ENCODE measurements around the gene COX7A2L.

COX7A2L gene

DNA sequence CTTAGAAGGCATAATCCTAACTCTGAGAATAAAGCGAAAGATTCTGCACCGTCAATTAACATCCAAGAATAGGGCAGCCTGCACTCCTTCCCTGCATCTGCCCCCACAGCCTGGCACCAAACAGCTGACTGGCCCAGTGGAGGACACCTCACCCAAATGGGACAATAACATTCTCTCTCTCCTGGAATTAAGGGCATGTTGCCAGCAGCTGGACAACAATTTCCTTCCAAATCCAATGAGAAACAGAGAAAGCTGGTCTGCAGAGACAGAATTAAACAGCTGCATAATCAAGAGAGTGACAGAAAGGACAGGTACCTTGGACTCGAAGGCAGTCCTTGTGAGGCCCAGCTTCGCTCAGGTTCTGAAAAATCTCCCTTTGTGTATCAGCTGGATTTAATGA, 15.0 kb downstream of the COX7A2L start:
- no peak overlapping the region for H3K4me2 ChIP-seq (ENCODE audit: low read depth, low read length, poor library complexity, severe bottlenecking)
- H3K9ac ChIP-seq (ENCODE audit: low read length), result no peak overlapping the region
- no peaks in the 10 kb centered on the region for H3K27me3 ChIP-seq (ENCODE audit: low read length)
- H2AFZ ChIP-seq (ENCODE audit: low read depth, low read length, severe bottlenecking), result no peak overlapping the region
- no peaks in the 10 kb centered on the region for H4K20me1 ChIP-seq (ENCODE audit: low read depth, low read length)
- H3K79me2 ChIP-seq (ENCODE audit: insufficient read depth, low read length), result peaks cover 42% of the 10 kb centered on the region
- no peaks in the 10 kb centered on the region for H3K9me2 ChIP-seq (replicated peaks; ENCODE audit: insufficient read depth, low read length)
- TF ChIP-seq, protein P1, sequence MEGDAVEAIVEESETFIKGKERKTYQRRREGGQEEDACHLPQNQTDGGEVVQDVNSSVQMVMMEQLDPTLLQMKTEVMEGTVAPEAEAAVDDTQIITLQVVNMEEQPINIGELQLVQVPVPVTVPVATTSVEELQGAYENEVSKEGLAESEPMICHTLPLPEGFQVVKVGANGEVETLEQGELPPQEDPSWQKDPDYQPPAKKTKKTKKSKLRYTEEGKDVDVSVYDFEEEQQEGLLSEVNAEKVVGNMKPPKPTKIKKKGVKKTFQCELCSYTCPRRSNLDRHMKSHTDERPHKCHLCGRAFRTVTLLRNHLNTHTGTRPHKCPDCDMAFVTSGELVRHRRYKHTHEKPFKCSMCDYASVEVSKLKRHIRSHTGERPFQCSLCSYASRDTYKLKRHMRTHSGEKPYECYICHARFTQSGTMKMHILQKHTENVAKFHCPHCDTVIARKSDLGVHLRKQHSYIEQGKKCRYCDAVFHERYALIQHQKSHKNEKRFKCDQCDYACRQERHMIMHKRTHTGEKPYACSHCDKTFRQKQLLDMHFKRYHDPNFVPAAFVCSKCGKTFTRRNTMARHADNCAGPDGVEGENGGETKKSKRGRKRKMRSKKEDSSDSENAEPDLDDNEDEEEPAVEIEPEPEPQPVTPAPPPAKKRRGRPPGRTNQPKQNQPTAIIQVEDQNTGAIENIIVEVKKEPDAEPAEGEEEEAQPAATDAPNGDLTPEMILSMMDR (IDR thresholded peaks at IDR 0.05; ENCODE audit: insufficient read depth, low read length, poor library complexity, severe bottlenecking), result no peak
- TF ChIP-seq EZH2phosphoT487 (conservative IDR thresholded peaks at IDR 0.05; ENCODE audit: low read length), result no peak
- H3F3A ChIP-seq (ENCODE audit: insufficient read depth), result no peaks in the 10 kb centered on the region
- H3K4me3 ChIP-seq (ENCODE audit: insufficient read depth, low read length, poor library complexity, severe bottlenecking), result no peak overlapping the region
- no peak overlapping the region for H3K27ac ChIP-seq (ENCODE audit: low read depth, low read length)
- H3K36me3 ChIP-seq (ENCODE audit: low read length), result no peaks in the 10 kb centered on the region
- H3K9me3 ChIP-seq (ENCODE audit: insufficient read depth, low read length), result no peaks in the 10 kb centered on the region

DNA sequence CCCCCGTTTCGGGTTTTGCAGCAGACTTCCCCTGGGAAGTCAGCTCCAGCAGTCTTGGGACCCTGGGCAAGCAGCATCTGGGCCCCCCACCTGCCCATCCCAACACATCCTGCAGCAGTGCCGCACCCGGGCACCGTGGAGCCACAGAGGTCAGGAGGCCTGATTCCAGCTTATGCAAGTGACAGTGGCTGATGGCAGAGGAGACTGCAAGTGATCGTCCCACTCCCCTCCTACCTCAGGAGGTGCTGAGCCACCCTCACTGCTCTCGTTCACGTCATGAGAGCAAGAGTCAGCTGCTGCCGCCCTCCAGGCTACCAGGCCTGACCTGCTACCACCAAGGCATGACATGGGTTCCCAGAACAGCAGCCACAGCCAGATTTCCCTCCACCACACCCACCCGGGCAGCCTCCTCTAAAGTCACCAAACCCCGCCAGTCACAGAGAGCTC, 18.2 kb downstream of the COX7A2L start:
- H3K79me2 ChIP-seq (ENCODE audit: insufficient read depth, low read length), result peaks cover 24% of the 10 kb centered on the region
- no peak overlapping the region for H3K4me3 ChIP-seq (ENCODE audit: insufficient read depth, low read length, poor library complexity, severe bottlenecking)
- H3K27me3 ChIP-seq (ENCODE audit: low read length), result no peaks in the 10 kb centered on the region
- H3K4me2 ChIP-seq (ENCODE audit: low read depth, low read length, poor library complexity, severe bottlenecking), result no peak overlapping the region
- H3K36me3 ChIP-seq (ENCODE audit: low read length), result no peaks in the 10 kb centered on the region
- no peaks in the 10 kb centered on the region for H3K9me2 ChIP-seq (replicated peaks; ENCODE audit: insufficient read depth, low read length)
- H3F3A ChIP-seq (ENCODE audit: insufficient read depth), result no peaks in the 10 kb centered on the region
- no peak overlapping the region for H3K27ac ChIP-seq (ENCODE audit: low read depth, low read length)
- H2AFZ ChIP-seq (ENCODE audit: low read depth, low read length, severe bottlenecking), result no peak overlapping the region
- H3K9me3 ChIP-seq (ENCODE audit: insufficient read depth, low read length), result no peaks in the 10 kb centered on the region
- H3K9ac ChIP-seq (ENCODE audit: low read length), result no peak overlapping the region
- H4K20me1 ChIP-seq (ENCODE audit: low read depth, low read length), result no peaks in the 10 kb centered on the region
- TF ChIP-seq EZH2phosphoT487 (conservative IDR thresholded peaks at IDR 0.05; ENCODE audit: low read length), result no peak
- TF ChIP-seq, protein P1 (IDR thresholded peaks at IDR 0.05; ENCODE audit: insufficient read depth, low read length, poor library complexity, severe bottlenecking), result no peak

DNA sequence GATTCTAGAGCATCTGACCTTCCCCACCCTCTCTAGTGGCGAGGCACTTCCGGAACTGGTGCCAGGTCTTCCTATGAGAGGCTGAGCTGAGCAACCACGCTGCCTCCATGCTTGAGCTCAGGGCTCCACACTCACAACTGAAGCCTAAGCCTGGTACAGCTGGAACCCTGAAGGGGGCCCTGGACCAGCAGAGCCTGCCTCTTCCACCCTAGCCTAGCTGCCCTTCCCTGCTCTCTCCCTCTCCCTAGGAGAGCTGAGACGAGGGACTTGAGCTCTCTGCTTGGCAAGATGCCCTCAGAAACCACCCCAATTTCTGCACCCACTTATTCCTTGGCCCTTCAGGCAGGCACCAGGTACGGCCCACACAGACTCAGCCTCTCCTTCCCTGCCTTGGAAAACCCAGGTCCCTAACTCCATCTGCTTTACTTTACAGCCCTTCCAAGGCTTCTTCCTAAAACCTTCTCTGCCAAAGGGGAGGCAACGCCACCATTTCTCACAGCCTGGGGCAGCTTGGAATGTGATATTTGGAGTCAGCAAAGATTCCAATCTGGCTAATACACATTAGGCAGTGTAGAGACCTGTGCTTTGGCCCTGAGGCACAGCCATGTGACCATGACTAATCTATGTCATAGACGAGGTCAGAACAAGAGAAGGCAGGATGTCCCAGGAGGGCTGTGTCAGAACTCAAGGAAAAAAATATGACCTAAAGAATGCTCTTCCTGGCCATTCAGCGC, 18.8 kb downstream of the COX7A2L start:
- H3K36me3 ChIP-seq (ENCODE audit: low read length), result no peaks in the 10 kb centered on the region
- TF ChIP-seq, protein P1 (IDR thresholded peaks at IDR 0.05; ENCODE audit: insufficient read depth, low read length, poor library complexity, severe bottlenecking), result no peak
- no peak for TF ChIP-seq EZH2phosphoT487 (conservative IDR thresholded peaks at IDR 0.05; ENCODE audit: low read length)
- no peak overlapping the region for H2AFZ ChIP-seq (ENCODE audit: low read depth, low read length, severe bottlenecking)
- H3K9ac ChIP-seq (ENCODE audit: low read length), result no peak overlapping the region
- H3F3A ChIP-seq (ENCODE audit: insufficient read depth), result no peaks in the 10 kb centered on the region
- no peak overlapping the region for H3K4me2 ChIP-seq (ENCODE audit: low read depth, low read length, poor library complexity, severe bottlenecking)
- H3K27ac ChIP-seq (ENCODE audit: low read depth, low read length), result no peak overlapping the region
- H3K9me2 ChIP-seq (replicated peaks; ENCODE audit: insufficient read depth, low read length), result no peaks in the 10 kb centered on the region
- no peaks in the 10 kb centered on the region for H3K27me3 ChIP-seq (ENCODE audit: low read length)
- H3K9me3 ChIP-seq (ENCODE audit: insufficient read depth, low read length), result no peaks in the 10 kb centered on the region
- H4K20me1 ChIP-seq (ENCODE audit: low read depth, low read length), result no peaks in the 10 kb centered on the region
- no peak overlapping the region for H3K4me3 ChIP-seq (ENCODE audit: insufficient read depth, low read length, poor library complexity, severe bottlenecking)
- H3K79me2 ChIP-seq (ENCODE audit: insufficient read depth, low read length), result peaks cover 18% of the 10 kb centered on the region

All from SU-DHL-6 (cell line).